Measurements from ENCODE around the gene SATL1.

DNA sequence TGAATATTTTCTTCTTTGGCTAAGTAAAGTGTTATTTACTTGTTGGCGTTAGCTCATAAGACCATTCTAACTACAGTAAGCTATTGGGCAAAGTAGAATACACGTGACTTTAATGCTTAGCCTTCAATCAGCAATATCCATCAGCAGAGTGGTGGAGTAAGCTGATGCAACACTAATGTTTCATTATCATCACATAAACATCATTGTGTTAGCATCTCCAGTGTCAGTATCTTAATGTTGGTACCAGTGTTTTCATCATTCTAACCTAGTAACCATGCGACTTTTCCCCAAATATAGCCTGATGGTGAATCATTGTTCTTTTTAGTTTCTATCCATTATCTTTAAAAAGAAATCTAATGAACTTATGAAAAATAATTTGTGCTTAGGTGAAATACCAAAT, 191.4 kb downstream of the SATL1 start:
- TF ChIP-seq, protein P1, sequence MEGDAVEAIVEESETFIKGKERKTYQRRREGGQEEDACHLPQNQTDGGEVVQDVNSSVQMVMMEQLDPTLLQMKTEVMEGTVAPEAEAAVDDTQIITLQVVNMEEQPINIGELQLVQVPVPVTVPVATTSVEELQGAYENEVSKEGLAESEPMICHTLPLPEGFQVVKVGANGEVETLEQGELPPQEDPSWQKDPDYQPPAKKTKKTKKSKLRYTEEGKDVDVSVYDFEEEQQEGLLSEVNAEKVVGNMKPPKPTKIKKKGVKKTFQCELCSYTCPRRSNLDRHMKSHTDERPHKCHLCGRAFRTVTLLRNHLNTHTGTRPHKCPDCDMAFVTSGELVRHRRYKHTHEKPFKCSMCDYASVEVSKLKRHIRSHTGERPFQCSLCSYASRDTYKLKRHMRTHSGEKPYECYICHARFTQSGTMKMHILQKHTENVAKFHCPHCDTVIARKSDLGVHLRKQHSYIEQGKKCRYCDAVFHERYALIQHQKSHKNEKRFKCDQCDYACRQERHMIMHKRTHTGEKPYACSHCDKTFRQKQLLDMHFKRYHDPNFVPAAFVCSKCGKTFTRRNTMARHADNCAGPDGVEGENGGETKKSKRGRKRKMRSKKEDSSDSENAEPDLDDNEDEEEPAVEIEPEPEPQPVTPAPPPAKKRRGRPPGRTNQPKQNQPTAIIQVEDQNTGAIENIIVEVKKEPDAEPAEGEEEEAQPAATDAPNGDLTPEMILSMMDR (conservative IDR thresholded peaks at IDR 0.05; ENCODE audit: low read depth in 2 of 2): no peak
- TF ChIP-seq NANOG (IDR thresholded peaks at IDR 0.05; ENCODE audit: borderline replicate concordance): no peak

Measured in GM23338 (cell line).